ENCODE measurements around the gene NFATC2. TPM values are rescaled to one million over a fixed set of nuclear protein-coding genes. Genes with fewer than 3 reads are reported as not detected.
"Not testable (repeated sequence)": the region's sequence is repeated elsewhere in the genome, so short reads cannot be mapped to it uniquely, and the experiment has no call there.

The NFATC2 gene
- polyA plus RNA-seq, 10 donors, result 4.8 to 7.3 (median 6.8) TPM

DNA sequence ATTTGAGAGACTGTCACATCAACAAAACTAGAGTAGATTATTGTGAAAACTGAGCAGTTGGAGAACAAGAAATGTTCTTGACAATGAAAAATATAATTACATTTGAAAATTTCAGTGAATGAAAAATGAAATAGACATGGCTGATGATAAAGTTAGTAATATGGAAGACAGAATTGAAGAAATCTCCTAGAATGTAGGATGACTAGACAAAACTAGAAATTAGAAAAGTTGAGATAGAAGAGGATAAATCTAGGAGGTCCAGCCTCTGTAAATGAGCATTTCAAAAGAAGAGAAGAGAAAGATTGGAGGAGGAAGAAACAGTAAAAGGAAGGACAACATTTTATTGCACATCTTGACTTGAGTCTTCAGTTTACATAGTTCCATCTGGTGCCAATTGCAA, 178.7 kb downstream of the NFATC2 start:
- no peak for DNase-seq

DNA sequence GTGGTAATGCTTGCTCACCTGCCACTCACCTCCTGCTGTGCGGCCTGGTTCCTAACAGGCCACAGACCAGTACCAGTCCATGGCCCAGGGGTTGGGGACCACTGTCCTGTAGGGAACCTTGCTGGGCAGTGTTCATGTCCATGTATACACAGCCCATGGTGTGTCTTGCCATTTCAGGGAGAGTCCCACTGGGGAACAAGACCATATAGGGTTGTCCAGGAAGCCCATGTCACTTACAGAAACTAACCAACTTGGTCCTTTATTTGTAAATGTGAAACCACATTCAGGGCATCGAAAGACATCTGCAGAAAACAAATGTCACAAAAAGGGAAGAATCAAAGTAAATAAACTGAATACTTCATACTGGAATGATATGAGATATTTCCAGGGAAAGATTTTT, 179.1 kb downstream of the NFATC2 start:
- no peak for DNase-seq

DNA sequence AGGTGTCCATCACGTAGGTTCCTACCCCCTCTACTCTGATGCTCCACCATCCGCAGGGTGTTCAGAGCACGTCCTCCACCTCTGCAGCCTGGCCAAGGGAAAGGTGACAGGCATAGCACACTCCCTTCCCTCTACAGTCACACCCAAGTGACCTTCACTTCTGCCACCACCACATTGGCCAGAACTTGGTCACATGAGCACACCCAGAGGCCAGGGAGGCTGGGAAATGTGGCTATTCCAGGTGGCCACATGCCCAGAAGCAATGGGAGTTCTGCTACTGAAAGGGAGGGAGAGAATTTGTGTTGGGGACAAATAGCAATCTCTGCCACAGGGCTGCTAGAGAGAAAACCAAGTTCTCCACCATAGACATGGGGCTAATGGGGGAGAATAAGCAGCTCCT, 180.3 kb downstream of the NFATC2 start:
- no peak for DNase-seq

- no peak for DNase-seq
Observed at GRCh38 chr20:51361258-51361657, 181.3 kb downstream of the NFATC2 start.

GRCh38 chr20:51360451-51361201, 181.9 kb downstream of the NFATC2 start:
- peak in 1 of 3 donors; percentile 97 for DNase-seq

DNA sequence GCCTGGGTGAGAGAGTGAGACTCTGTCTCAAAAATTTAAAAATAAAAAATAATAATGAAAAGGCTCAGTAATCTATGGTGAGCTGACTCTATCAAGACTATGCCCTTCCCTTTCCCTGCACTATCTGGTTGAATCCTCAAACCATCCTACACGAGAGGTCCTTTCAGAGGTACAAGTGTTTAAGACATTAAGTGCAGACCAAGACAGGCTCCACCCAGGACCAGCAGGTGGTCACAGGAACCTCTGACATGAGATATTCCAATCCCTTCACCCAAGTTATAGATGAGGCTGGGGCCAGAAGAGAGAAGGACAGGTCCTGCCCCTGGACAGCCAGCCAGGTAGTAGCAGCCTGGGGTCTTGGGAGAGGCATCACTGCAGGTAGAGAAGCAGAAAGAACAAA, 182.6 kb downstream of the NFATC2 start:
- no peak for DNase-seq

- DNase-seq, result no peak
Observed at GRCh38 chr20:51359401-51359800, 183.1 kb downstream of the NFATC2 start.

DNA sequence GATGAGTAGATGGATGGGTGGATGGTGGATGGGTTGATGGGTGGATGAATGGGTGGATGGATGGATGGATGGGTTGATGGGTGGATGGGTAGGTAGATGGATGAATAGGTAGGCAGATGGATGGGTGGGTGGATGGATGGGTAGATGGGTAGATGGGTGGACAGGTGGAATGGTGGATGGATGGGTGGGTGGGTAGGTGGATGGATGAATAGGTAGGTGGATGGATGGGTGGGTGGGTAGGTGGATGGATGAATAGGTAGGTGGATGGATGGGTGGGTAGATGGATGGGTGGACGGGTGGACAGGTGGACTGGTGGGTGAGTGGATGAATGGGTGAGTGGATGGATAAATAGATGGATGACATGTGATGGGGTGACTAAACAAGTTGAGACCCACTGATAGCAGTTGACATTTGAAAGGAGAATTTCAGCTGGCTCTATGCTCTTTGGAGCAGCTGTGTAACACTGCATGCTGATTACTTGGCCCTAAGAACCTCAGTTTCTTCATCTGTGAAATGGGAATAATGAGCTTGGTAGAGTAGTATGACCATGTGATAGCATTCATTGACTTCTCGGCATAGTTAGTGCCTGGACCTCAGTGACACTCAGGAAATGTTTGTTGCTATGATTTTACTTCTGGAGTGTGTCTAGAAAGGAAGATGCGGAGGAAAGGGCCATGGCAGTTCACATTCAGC, 184.3 kb downstream of the NFATC2 start:
- DNase-seq, result no peak

DNA sequence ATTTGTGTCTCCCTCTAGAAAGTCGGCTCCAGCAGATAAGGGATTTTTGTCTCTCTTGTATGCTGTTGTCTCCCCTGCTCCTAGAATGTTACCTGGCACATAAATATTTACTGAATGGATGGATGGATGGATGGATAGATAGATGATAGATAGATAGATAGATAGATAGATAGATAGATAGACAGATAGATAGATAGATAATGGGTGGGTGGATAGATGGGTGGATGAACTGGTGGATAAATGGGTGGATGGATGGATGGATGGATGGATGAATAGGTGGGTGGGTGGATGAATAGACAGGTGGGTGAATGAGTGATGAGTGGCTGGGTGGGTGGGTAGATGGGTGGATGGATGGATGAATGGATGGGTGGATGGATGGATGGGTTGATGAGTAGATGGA, 185.0 kb downstream of the NFATC2 start:
- DNase-seq, result no peak

DNA sequence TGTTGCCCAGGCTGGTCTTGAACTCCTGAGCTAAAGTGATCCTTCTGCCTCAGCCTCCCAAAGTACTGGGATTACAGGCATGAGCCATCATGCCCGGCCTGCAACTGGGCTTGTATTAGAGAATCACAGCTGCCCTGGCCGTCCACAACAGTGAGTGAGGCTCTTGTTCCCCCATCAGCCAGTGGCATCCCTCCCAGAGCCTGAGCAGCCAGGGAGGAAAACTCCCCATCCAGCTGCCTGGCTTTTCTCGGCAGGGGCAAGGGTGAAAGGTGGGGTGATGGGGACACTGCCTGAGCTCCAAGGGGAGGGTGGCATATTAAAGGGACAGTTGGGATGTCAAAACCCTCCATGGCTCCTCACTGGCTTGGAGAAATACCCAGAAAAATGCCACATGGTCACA, 185.6 kb downstream of the NFATC2 start:
- no peak for DNase-seq

DNA sequence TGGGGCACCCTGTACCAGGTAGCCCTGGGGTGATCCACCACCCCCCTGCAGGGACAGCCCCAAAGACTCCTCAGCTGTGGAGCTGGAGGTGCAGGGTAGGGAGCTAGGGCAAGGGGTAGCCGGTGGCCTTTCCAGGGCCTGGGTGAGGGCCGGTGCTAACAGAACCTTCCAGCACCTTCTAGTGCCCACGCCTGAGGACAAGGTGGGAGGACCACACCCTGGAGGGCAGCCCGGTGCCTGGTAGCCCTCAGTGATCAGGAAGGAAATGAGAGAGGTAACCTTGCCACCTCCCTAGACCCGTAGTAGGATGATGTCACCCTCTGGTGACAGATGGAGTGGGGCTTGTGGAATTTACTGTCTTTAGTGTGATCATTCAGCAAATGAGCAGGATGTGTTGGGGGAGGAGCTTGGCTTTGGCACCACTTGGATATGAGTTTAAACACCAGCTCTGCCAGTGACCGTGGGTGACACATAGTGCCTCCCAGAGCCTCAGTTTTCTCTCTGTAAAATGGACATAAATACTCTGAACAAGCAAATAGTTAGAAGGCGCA, 187.7 kb downstream of the NFATC2 start:
- DNase-seq, result peak in 1 of 3 donors; percentile 70

DNA sequence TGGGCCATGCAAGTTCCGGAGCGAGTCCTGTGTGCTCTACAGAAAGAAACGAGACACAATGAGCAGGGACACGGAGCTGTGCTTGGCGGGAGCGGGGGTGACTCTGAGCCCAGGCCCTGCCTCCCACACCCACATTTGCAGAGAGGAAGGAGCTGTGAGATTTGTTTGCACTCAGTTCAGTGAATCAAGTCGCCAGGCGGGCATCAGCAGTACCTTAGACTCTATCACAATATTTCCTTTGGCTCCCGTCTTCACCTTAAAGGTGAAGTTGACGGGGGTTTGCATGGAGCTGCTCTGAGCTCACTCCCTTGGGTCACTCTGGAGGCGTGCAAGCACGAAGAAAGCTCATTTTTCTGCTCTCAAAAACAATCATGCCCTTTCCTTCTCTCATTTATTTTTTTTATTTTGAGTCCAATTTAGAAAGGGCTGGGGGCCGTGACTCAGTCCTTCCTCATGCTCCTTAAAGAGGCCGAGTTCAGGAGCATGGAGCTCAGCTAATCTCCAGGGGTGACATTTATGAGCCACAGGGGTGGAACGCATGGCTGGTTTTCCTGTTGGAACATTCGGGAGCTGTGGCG, 188.2 kb downstream of the NFATC2 start:
- DNase-seq, result peak in 1 of 3 donors; percentile 47

GRCh38 chr20:51353491-51353890, 189.0 kb downstream of the NFATC2 start:
- no peak for DNase-seq

GRCh38 chr20:51352791-51353190, 189.7 kb downstream of the NFATC2 start:
- no peak for DNase-seq

DNA sequence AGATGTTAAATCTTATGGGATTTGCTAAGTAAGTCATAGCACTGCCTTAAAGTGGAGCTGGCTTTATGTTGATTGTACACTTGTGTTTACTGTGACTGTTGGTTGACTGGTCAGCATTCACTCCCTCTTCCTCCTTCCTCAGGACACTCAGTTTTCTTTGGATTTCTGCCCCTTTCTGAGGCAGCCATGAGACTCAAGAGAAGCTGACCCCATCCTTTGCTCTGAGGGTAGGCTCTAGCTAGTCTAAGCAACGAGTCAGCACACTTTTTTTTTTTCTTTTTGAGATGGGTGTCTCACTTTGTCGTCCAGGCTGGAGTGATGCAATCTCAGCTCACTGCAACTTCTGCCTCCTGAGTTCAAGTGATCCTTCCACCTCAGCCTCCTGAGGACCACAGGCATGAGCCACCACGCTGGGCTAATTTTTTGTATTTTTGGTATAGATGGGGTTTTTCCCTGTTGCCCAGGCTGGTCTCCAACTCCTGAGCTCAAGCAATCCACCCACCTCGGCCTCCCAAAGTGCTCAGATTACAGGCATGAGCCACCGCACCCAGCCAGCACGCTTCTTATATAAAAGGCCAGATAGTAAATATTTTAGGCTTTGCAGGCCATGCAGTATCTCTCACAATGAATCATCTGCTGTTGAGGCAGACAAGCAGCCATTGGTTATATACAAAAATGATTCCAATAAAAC, 191.4 kb downstream of the NFATC2 start:
- DNase-seq, result peak in 1 of 3 donors; percentile 57

- DNase-seq, result no peak
Observed at GRCh38 chr20:51348876-51349275, 193.6 kb downstream of the NFATC2 start.

- DNase-seq, result no peak
Observed at GRCh38 chr20:51347831-51348230, 194.7 kb downstream of the NFATC2 start.

DNA sequence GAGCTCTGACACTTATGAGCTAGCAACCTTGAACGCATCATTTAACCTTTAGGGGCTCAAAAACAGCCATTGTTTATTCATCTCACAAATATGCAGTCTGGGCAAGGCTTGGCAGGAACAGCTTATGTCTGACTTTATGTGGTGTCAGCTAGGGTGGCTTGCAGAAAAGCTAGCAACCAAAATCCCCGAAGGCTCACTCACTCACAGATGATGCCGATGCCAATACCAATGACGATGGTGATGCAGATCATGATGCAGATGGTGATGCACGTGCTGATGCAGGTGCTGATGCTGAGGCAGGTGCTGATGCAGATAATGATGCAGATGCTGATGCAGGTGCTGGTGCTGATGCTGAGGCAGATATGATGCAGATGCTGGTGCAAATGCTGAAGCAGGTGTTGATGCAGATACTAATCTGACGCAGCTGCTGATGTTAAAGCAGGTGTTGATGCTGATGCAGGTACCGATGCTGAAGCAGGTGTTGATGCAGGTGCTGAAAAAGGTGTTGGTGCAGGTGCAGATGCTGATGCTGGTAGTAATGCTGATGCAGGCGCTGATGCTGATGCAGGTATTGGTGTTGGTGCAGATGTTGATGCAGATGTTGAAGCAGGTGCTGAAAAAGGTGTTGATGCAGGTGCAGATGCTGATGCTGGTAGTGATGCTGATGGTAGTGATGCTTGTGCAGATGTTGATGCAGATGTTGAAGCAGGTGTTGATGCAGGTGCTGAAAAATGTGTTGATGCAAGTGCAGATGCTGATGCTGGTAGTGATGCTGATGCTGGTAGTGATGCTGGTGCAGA, 195.6 kb downstream of the NFATC2 start:
- no peak for DNase-seq

- DNase-seq, result no peak
Observed at GRCh38 chr20:51345601-51346101, 196.9 kb downstream of the NFATC2 start.

- not testable (repeated sequence) for DNase-seq
Observed at GRCh38 chr20:51343802-51344201, 198.7 kb downstream of the NFATC2 start.
